Common myeloid progenitor, CD34-positive (primary cell): Measurements from ENCODE around the gene SEMG2. TPM values are rescaled to one million over a fixed set of nuclear protein-coding genes. Genes with fewer than 3 reads are reported as not detected.

ENCODE experiments used
- CTCF ChIA-PET: fragments of 350-600 bp; sonication (Branson Sonifier 250); formaldehyde crosslinking; loops from one replicate; lab custom pipeline; 2021; ENCODE audit warnings: antibody characterized with exemption; lab: Charles Lee
- POLR2A ChIA-PET: fragments of 350-600 bp; sonication (Branson Sonifier 250); formaldehyde crosslinking; loops from one replicate; lab custom pipeline; 2021; ENCODE audit warnings: antibody characterized with exemption; lab: Charles Lee
- DNase-seq, 3 donors: peaks; one replicate each; pipeline versions ENCODE4 v3.0.0 to v3.0.0-alpha.2; 2013
- H3K27ac ChIP-seq, 2 experiments: 1 replicate in 1 of 2; 2 replicates in 1 of 2; pipeline ENCODE4 v1.7.0; 2013; ENCODE audit warnings: inconsistent platforms in 2 of 2, low read length in 2 of 2, mild to moderate bottlenecking in 2 of 2, low read depth in 1 of 2, moderate library complexity in 1 of 2; ENCODE audit not compliant: severe bottlenecking in 2 of 2, insufficient read depth in 1 of 2, poor library complexity in 1 of 2
- H3K27me3 ChIP-seq, 5 experiments: replicated peaks in 2 of 5; 1 replicate in 3 of 5; 2 replicates in 2 of 5; pipeline versions ENCODE4 v1.6.1 to v1.7.0; 2013; ENCODE audit warnings: low read length in 4 of 5, mild to moderate bottlenecking in 2 of 5, moderate library complexity in 2 of 5, inconsistent platforms in 1 of 5; ENCODE audit not compliant: insufficient read depth in 5 of 5, control insufficient read depth in 4 of 5
- H3K36me3 ChIP-seq, 4 experiments: 1 replicate in 2 of 4; 2 replicates in 2 of 4; pipeline versions ENCODE4 v1.6.1 to v1.7.0; 2013; ENCODE audit warnings: low read length in 3 of 4, control low read depth in 1 of 4, mild to moderate bottlenecking in 1 of 4; ENCODE audit not compliant: control insufficient read depth in 4 of 4, insufficient read depth in 4 of 4
- H3K4me1 ChIP-seq, 4 experiments: 1 replicate in 3 of 4; 2 replicates in 1 of 4; pipeline versions ENCODE4 v1.6.1 to v1.7.1; 2013; ENCODE audit warnings: low read length in 3 of 4, mild to moderate bottlenecking in 3 of 4, control low read depth in 1 of 4, inconsistent platforms in 1 of 4, moderate library complexity in 1 of 4; ENCODE audit not compliant: control insufficient read depth in 4 of 4, insufficient read depth in 4 of 4; ENCODE audit errors: control extremely low read depth in 1 of 4
- H3K4me3 ChIP-seq, 7 experiments: 1 replicate in 4 of 7; 2 replicates in 3 of 7; pipeline versions ENCODE4 v1.5.1 to v1.7.0; 2013; ENCODE audit warnings: mild to moderate bottlenecking in 7 of 7, low read length in 6 of 7, moderate library complexity in 6 of 7, inconsistent platforms in 2 of 7, low read depth in 2 of 7, control low read depth in 1 of 7; ENCODE audit not compliant: insufficient read depth in 4 of 7, control insufficient read depth in 1 of 7; ENCODE audit errors: extremely low read depth in 1 of 7
- H3K9me3 ChIP-seq, 5 experiments: 1 replicate in 4 of 5; 2 replicates in 1 of 5; pipeline versions ENCODE4 v1.6.1 to v1.7.1; 2013; ENCODE audit warnings: low read length in 4 of 5, mild to moderate bottlenecking in 2 of 5, inconsistent platforms in 1 of 5, low read depth in 1 of 5, moderate library complexity in 1 of 5; ENCODE audit not compliant: control insufficient read depth in 4 of 5, insufficient read depth in 2 of 5; ENCODE audit errors: control extremely low read depth in 1 of 5
- WGBS: methylation state at CpG from one replicate; pipeline ENCODE4 v1.1.5; 2013; ENCODE audit not compliant: insufficient coverage; 5-methylcytosine and 5-hydroxymethylcytosine counted together
- polyA plus RNA-seq: library from polyadenylated mRNA; unstranded; fragments of 120-200 nt; gene quantifications from one replicate; pipeline ENCODE4 v1.2.1, GENCODE V29; 2013

Gene SEMG2, protein sequence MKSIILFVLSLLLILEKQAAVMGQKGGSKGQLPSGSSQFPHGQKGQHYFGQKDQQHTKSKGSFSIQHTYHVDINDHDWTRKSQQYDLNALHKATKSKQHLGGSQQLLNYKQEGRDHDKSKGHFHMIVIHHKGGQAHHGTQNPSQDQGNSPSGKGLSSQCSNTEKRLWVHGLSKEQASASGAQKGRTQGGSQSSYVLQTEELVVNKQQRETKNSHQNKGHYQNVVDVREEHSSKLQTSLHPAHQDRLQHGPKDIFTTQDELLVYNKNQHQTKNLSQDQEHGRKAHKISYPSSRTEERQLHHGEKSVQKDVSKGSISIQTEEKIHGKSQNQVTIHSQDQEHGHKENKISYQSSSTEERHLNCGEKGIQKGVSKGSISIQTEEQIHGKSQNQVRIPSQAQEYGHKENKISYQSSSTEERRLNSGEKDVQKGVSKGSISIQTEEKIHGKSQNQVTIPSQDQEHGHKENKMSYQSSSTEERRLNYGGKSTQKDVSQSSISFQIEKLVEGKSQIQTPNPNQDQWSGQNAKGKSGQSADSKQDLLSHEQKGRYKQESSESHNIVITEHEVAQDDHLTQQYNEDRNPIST
- not detected for polyA plus RNA-seq

DNA sequence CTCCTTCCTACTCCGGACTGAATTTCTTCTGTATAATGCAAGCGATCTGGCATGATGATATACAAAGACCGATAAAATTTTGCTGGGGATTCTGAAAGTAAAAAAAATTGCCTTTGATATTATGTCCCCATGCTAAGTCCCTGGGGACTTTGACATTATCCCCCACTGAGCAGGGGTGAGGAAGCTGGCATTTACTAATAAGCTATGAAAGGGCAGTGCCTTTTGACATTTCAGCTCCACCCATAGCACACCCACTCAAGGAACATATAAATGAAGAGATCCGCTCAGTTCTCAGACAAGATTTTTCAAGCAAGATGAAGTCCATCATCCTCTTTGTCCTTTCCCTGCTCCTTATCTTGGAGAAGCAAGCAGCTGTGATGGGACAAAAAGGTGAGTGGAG is at the start of gene SEMG2:
SEMG2 (plus strand) TSS at position 298 of the 400 bp plus-strand sequence; CDS start at position 315, 17 bp downstream.
- H3K4me3 ChIP-seq: no peak within 1 kb of the TSS
- peaks cover 4 to 22% (median 6%) of the 10 kb centered on the region in 5 experiments for H3K27me3 ChIP-seq
- H3K27ac ChIP-seq: no peak within 1 kb of the TSS
- no peak for DNase-seq
- ChIA-PET CTCF (no interaction called here), POLR2A (no interaction called here)
- H3K9me3 ChIP-seq: peaks cover 0 to 2% (median 0%) of the 10 kb centered on the region in 5 experiments
- no peaks in the 10 kb centered on the region for H3K36me3 ChIP-seq
- WGBS: 100% methylated on average over 2 of the region's 4 CpGs
- H3K4me1 ChIP-seq: no peaks in the 10 kb centered on the region

DNA sequence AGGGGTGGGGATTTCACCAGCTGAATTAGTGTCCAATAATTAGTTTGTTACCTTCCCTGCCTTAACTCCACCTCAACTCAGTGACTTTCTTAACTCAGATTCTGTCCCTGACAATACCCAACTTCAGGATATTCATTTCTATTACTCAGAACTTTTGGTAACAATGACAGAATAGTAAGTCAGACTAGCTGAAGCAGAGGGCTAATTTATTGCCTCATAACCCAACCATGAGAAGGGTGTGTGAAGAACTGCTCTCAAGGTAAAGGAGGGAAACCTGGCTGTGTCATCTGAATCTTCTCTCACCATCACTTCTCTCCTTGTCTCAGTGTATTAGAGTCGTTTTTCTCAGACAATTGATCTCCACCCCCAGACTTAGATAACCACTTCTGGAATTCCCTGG is 47.7 kb upstream of the SEMG2 start:
- Histone ChIP-seq H3K9me3 (no peaks in the 10 kb centered on the region), H3K27ac (no peak overlapping the region), H3K4me1 (no peaks in the 10 kb centered on the region), H3K27me3 (peaks cover 0 to 5% (median 3%) of the 10 kb centered on the region in 5 experiments), H3K36me3 (no peaks in the 10 kb centered on the region), H3K4me3 (no peak overlapping the region)
- CTCF ChIA-PET: no interaction called here
- WGBS: 58% methylated on average over 1 of the region's 1 CpG
- no peak for DNase-seq
- POLR2A ChIA-PET: no interaction called here

DNA sequence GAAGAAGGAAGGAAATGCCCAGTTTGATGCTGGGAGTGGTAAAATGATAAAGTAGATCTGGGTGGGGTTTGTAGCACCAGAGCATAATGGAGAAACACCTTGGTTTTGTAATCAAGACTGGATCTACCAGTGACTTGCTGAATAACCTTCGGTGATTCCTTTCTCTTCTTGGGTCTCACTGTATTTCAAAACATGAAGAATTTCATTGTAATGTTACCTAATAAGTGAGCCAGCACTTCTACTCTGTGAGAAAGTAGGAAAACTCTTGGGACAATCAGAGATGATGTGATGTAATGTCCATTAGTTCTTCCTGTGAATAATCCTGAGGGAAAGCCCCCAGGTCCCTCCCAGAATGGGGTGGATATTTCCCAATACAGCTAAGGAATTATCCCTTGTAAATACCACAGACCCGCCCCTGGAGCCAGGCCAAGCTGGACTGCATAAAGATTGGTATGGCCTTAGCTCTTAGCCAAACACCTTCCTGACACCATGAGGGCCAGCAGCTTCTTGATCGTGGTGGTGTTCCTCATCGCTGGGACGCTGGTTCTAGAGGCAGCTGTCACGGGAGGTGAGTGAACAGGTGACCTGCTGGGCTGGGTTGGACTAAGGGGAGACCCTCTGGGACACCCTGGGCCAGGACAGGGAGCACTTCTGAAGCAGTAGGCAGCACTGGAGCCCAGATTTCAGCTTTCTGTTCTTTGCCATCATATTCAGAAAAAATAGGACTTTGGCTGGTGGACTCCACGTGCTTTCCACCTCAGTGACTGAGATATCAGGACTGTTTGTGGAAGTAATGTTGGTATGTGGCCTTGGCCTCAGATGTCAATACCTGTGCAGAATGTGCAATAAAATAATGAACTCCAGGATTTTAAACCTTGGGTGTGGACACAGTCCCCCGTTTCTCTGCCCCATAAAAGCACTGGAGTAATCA is 46.5 kb upstream of the SEMG2 start, which contains the start of gene PI3:
PI3 (plus strand) TSS at position 469 of the 931 bp plus-strand sequence; CDS start at position 490, 21 bp downstream.
- CTCF ChIA-PET: no interaction called here
- Histone ChIP-seq H3K4me1 (no peaks in the 10 kb centered on the region), H3K36me3 (no peaks in the 10 kb centered on the region), H3K27ac (no peak within 1 kb of the TSS), H3K9me3 (no peaks in the 10 kb centered on the region), H3K27me3 (peaks cover 0 to 5% (median 3%) of the 10 kb centered on the region in 5 experiments), H3K4me3 (no peak within 1 kb of the TSS)
- POLR2A ChIA-PET: interaction anchor here (0.6 kb wide), 1 partner anchor 41 kb away, joined by 4 read pairs; no protein-coding TSS in a partner anchor
- WGBS: 88% methylated on average over 7 of the region's 8 CpGs
- DNase-seq: no peak

DNA sequence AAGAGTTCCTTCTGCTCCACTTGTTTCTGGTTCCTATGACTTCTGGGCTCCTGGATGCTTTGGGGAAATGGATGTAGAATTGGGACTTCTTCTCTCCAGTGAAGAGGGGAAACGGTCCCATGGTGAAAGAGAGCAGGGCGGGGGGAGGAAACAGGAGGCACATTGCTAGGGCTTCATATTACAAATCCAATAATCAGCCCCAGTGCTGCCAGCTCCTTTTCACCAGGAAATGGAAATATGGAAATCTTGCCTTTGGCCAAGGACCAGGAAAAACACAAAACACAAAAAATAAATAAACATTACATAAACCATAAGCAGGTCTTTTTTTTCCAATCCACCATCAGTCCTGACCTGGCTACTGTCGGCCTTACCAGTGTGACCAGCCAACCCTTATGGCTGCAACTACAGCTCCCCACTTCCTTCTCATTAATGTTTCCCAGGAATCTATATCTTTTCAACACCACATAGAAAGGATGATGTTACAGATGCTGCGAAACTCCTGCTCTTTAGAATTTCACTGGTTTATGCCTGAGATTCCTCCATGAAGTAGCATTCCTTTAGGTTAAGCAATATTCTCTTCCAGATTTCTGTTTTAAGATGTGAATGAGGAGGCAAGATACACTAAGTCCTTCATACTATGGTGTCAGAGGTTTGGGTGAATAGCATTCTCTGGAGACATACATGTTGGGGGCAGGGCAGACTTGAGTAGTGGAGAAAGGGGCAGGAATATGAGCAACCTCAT is 44.5 kb upstream of the SEMG2 start:
- H3K27me3 ChIP-seq: peaks cover 0 to 5% (median 2%) of the 10 kb centered on the region in 5 experiments
- no peaks in the 10 kb centered on the region for H3K36me3 ChIP-seq
- H3K27ac ChIP-seq: no peak overlapping the region
- WGBS: 100% methylated on average over 1 of the region's 4 CpGs
- ChIA-PET CTCF (no interaction called here), POLR2A (no interaction called here)
- H3K4me1 ChIP-seq: no peaks in the 10 kb centered on the region
- no peak for DNase-seq
- no peaks in the 10 kb centered on the region for H3K9me3 ChIP-seq
- no peak overlapping the region for H3K4me3 ChIP-seq

DNA sequence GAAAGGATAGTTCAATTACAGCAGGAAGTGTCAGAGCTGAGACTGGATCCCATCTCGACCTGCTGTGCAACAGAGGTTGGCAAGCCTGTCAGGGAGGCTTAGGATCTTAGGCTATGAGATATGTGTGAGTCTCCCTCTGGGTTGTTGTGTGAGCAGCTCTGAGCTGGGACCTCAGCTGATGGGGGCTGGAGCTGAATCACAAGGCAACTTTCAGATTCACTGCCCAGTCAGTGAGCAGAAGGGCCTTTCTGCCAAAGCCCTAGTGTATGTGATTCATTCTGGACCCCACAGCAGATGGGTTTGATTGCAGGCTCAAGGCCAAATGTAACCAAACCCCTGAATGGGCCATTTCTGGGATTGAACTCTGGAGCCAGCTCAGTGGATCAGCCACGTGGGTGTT is 42.0 kb upstream of the SEMG2 start:
- ChIA-PET POLR2A (no interaction called here), CTCF (no interaction called here)
- no peaks in the 10 kb centered on the region for H3K4me1 ChIP-seq
- no peak overlapping the region for H3K4me3 ChIP-seq
- whole genome bisulfite sequencing: 90% methylated on average over 2 of the region's 2 CpGs
- H3K36me3 ChIP-seq: no peaks in the 10 kb centered on the region
- no peak overlapping the region for H3K27ac ChIP-seq
- peaks cover 0 to 5% (median 2%) of the 10 kb centered on the region in 5 experiments for H3K27me3 ChIP-seq
- no peaks in the 10 kb centered on the region for H3K9me3 ChIP-seq
- no peak for DNase-seq

DNA sequence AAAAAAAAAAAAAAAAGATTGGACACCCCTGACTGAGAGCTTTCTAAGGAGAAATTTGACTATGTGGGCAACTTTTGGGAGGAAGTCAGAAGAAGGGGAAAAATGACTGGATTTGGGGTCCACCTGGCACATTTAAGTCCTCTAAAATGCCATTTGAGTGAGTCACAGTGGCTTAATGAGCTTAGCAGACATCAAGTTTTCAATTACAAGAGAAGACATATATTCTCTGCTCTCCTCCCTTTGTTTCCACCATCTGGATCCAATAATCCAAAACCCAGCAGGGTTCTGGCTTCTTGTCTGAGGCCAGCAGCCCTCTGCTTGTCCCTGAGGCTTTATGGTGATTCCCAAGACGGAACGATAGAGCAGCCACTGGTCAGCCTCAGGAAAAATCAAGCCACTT is 39.5 kb upstream of the SEMG2 start:
- CTCF ChIA-PET: no interaction called here
- no peaks in the 10 kb centered on the region for H3K4me1 ChIP-seq

More for the DNA sequence above, 39.5 kb upstream of the SEMG2 start:
- WGBS: 100% methylated on average over 2 of the region's 2 CpGs
- POLR2A ChIA-PET: no interaction called here
- no peaks in the 10 kb centered on the region for H3K36me3 ChIP-seq
- H3K4me3 ChIP-seq: no peak overlapping the region
- no peaks in the 10 kb centered on the region for H3K27me3 ChIP-seq
- H3K27ac ChIP-seq: no peak overlapping the region
- no peaks in the 10 kb centered on the region for H3K9me3 ChIP-seq
- DNase-seq: no peak
